GM21717 (cell line): Measurements from ENCODE around the gene RNF7.
"Not testable (repeated sequence)": the region's sequence is repeated elsewhere in the genome, so short reads cannot be mapped to it uniquely, and the experiment has no call there.

Experiments
- ATAC-seq: cut with Tn5 transposase; IDR thresholded peaks from one replicate; pipeline ENCODE4 v1.9.1; 2021; ENCODE audit warnings: mild to moderate bottlenecking, moderate library complexity; ENCODE audit not compliant: unreplicated experiment

Gene RNF7

DNA sequence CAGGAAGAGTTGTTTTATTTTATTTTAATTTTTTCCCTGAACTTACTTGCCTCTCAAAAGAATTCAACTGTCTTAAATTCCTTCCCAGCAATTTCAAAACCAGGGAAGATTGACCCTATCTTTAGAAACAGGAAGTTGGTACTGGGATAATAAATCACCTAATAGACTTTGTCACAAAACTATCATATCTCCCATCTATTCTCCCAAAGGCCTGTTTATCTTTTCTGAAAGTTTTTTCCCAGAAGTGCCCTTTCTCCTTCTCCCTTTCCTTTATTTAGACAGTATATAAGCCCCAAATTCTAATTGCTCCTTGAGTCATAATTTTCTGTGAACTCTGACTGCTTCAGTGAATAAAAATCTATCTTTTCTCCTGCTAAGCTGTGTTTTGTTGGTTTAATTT lies 2.9 kb upstream of the RNF7 start:
- ATAC-seq = no peak

DNA sequence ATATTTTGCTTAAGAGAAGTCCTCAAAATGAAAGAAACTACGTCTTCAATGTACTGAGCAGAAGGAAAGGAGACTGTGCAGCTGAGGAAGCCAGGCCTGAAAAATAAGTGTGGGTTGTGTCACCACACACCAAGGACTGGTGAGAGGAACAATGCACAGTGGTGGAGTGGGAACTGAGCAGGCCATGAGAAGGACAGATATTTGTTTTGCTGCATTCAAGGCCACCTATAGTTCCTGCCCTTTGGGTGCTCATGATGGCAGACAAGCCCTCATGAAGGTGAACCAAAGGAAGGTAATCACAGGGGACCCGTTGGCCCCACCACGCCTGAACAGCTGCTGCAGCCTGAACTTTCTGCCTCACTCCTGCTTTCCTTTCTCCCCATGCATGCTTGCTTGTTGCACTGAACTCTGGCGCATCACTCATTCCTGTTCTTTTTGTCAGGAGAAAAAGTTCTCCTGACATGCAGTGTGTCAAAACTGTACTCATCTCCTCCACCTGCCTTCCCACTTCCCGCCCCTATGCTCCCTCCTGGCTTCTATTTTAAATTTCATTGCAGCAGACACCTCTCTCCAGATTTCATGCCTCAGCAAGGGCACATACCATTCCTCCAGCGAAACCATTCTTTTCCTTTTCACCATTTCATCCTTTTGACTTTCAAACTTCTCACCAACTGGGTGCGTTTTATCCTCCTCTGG lies 2.2 kb upstream of the RNF7 start:
- ATAC-seq = no peak

DNA sequence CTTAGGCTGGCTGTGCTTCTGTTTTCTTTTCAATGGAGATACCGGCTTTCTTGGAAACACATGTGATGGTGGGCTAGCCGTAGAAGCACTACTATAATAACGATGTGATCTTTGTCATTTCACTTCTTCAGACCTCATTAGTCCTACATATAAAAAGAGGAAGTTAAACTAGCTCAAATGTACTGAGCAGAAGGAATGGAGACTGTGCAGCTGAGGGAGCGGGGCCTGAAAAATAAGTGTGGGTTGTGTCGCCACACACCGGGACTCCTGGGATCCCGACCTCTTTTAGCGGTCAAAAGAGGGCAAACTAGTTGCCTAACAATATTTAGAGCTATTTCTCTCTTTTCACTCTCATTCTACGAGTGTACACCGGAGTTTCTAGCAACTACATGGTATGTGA lies 1.0 kb upstream of the RNF7 start:
- no peak for ATAC-seq

DNA sequence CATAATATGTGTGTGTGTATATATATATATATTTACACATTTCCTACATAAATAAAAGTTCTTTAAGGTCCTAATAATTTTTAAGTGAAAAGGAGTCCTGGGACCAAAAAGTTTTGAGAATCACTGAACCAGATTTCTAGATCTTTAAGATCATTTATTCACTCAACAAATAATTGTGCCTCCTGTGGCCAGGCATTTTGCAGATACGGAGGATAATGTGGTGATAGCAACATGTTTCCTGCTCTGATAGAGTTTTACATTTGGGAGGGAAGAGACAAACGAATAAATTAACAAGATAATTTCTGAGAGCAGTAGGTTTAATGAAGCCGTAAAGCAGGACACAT lies 448 bp upstream of the RNF7 start:
- ATAC-seq = no peak

DNA sequence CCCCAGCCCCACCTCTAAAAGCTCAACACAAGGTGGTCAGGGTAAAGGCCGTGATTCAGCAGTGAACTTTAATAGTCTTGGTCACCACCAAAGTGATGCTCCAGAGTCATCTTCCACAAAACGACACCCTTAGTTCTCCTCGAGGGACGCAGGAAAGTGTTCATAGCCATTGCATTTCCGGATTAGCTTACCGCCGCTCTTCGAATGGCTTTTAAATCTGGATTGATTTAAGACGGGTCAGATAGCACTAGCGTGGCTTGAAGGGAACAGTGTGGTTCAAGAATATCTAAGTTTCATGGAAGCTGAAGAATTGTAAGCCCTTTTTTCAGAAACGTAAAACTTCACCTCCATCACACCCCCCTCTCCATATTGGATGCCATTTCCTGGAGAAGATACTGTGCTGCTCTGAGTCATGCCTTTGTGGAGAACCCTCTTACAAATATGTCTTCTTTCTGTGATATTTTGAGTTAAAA lies 829 bp downstream of the RNF7 start:
- ATAC-seq = no peak

DNA sequence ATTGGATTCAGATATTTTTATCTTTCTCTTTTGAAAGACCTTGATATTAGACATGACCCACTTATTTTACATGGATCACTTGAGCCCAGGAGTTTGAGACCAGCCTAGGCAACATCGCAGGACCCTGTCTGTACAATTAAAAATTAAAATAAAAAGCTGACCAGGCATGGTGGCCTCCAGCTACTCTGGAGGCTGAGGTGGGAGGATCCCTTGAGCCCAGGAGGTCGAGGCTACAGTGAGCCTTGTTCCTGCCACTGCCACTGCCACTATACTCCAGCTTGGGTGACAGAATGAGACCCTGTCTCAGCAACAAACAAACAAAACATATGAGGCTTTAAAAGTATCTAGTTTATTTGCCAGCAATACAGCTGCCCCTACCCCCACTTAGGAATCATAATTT lies 1.6 kb downstream of the RNF7 start:
- ATAC-seq = no peak

DNA sequence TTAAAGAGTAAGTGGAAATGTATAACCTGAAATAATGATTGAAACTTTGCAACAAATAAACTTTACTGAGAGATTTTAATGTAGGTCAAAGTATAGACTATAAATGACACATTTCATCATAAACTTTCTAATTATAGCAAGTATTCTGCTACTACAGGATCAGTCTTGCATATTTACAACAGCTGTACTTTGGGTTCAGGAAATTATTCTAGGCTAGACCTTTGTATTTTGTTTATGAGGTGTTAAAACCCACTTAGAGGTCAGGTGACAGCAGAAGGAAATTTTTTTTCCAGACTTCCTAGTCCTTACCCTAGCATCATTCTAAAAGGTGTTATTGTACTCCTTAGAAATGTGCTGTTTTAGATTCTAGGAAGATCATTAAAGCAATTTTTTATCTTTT lies 2.3 kb downstream of the RNF7 start:
- ATAC-seq = no peak

DNA sequence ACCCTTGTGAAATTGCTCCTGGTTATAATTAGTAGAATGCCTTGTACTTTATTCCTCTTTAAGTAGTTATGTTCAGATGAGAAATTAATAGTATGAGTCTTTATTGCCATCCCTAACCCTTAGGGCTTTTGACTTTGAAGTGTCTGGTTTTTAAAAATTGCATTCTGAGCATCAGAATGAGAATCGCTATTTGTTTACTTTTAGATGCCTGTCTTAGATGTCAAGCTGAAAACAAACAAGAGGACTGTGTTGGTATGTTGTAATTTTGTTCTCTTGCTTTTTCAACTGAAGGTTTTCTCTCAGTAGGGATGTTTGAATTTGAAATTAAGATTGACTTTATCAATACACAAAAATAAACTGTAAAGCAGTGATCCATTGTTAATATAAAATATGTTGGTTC lies 5.2 kb downstream of the RNF7 start:
- no peak for ATAC-seq

DNA sequence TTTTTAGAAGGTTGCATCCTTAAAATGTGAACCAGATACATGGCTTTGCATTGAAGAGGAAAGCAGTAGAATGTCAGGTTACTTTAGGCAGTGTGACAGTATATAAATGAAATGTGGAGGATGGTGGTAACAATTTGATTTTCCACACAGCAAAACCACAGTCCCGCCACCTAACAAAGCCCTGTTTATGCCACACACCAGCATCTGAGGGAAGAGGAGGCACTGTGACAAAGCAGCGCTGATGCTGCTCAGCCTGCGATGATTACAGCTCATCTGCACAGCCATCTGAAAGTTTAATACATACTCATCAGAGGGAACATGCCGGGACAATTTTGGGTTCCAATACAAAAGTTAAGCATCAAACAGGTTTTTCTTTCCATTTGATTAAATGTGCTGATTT lies 8.9 kb downstream of the RNF7 start:
- ATAC-seq = no peak

DNA sequence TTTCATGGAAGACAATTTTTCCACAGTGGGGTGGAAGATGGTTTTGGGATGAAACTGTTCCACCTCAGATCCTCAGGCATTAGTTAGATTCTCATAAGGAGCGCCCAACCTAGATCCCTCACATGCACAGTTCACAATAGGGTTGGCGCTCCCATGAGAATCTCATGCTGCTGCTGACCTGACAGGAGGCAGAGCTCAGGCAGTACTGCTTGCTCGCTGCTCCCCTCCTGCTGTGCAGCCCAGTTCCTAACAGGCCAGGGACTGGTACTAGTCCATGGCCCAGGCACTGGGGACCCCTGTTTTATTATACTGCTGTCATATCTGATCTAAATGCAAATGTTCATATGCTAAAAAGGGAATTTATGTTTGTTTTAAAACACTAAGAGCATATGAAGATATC lies 15.3 kb downstream of the RNF7 start:
- no peak for ATAC-seq

DNA sequence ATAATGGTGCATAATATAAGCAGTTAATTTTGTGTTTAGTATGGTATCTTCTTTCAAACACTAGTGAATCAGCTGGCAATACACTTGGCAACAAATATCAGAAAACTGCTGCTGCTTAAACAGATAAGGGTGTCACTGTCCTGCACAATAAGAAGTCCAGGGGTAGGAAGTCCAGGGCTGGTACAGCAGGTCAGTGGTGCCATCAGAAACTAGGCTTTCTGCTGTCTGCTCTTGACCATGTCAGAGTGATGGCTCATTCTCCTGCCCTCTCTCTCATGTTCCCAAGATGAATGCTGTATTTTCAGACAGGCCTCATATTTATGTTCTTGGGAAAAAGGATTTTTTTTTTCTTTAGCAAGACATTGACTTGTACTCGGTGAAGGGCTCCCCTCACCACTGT lies 15.9 kb downstream of the RNF7 start:
- ATAC-seq = no peak

DNA sequence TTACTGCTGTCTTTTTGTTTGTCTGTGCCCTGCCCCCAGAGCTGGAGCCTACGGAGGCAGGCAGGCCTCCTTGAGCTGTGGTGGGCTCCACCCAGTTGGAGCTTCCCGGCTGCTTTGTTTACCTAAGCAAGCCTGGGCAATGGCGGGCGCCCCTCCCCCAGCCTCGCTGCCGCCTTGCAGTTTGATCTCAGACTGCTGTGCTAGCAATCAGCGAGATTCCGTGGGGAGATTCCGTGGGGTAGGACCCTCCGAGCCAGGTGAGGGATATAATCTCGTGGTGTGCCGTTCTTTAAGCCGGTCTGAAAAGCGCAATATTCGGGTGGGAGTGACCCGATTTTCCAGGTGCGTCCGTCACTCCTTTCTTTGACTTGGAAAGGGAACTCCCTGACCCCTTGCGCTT lies 24.5 kb downstream of the RNF7 start:
- not testable (repeated sequence) for ATAC-seq

DNA sequence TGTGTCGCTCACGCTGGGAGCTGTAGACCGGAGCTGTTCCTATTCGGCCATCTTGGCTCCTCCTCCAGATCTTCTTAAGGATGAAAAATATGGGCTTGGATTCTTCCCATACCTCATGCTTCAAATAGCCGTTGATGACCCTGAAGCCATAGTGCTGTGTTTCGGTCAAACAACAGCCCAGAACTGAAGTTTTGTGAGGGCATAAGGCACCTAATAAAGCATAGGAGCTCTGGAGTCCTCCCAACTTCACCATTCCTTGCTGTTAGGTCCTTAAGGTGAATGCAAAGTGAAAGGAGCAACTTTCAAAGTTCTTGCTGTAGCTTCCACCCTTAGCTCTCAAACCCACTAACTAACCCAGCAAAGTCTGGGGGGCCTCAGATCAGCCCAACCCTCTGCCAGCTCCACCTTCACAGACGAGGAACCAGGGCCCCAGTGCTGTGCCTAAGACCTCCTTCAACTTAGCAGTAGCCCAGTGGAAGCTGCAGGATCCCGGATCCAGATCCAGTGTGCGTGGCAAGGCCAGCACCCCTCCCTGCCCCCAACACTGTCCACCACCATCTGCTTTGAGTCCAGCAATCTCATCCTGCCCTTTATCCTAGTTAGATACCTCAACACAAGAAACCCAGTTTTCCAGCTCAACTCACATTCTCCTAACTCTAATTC lies 25.1 kb downstream of the RNF7 start, which contains the start of gene GRK7:
Gene GRK7, plus strand, starts transcription at position 321 of the 663 bp plus-strand sequence. CDS start 14,877 bp downstream, outside the sequence.
- no peak for ATAC-seq

DNA sequence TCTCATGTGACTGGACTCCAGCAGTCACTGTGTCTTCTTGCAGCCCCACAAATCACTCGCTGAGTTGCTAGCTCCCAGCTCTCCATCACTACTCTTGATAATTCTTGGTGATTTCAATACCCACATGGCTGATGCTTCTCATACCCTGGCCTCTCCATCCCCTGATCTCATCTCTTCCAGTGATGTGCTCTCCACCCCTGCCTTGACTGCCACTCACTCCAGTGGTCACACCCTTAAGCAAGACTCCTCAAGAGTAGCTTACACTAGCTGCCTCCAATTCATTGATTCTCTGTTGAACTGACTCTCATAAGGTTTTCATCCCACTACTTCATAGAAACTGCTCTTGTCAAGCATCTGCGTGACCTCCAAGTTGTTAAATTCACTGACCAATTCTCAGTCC lies 25.9 kb downstream of the RNF7 start:
- ATAC-seq = no peak

DNA sequence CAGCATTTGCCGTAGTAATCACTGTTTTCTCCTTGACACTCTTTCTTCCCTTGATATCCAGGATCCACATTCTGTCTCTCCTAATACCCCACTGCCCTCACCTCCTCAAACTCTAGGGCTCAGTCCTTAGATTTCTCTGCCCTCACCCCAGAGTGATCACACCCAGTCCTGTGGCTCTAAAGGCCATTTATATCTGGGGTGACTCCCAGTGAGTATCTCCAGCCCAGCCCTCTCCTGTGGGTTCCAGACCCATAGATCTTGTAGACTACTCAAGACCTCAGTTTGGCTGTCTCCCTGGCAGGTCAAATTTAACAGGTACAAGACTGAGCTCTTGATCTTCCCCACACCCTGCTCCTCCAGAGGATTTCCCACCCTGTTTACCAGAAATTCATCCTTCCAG lies 26.4 kb downstream of the RNF7 start:
- no peak for ATAC-seq

DNA sequence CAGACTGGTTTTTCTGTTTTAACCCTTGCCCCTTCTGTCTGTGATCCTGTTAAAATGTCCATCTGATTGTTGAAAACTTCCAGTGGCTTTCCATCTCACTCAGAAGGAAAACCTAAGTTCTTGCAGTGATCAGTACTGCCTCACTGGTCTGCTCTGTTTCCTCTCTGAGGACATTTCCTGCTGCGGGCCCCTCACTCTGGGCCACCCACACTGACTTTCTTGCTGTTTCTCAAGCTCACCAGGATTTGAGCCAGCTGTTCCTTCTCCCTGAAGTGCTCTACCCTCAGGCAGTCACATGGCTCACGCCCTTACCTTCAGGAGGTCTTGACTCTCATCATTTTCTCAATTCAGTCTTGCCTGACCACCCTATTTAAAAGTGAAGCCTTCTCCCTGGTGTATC lies 26.9 kb downstream of the RNF7 start:
- ATAC-seq = no peak

DNA sequence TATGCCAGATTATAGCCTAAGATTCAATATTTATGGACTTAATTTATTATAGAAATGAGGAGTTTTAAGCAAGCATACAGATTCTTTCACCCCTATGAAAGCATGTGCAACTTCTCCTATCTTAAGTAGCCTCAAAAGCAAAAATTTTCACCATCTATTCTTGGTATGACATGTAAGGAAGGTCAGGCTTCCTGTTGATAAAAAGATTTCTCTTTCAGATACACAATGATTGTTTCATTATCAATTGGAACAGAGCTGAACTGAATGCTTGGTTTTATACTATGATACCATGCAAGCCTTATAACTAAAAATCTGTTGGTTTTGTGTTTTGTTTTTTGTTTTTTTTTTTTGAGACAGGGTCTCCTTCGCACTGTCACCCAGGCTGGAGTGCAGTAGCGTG lies 29.0 kb downstream of the RNF7 start:
- no peak for ATAC-seq

DNA sequence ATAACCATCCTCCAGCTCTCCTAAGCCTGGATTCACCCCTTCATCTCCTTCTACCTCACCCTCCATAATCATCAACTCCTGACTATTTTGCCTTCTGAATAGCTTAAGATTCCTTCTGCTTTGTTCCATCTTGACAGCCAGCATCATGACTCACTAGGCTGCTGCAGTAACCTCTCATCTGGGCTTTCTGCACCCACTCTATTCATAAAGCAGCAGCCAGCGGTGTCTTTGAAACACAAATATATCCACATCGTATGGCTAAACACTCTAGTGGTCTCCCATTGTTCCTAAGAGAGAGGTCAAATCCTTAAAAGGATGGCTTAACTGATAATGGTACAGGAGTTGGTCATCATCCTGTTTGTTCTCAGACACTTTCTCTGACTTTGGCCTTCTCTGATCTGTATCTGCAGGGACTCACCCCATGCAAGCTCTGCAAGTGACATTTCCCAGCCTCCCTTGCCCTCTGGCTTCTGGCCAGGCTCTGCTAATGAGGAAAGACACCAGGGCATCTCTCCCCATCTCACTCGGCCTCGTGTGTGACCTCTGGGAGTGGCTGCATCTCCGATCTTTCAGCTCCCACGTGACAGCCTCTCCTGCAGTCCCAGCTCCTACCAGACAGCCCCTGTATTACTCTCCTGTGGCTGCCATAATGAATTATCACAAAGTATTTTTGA lies 31.3 kb downstream of the RNF7 start:
- no peak for ATAC-seq

DNA sequence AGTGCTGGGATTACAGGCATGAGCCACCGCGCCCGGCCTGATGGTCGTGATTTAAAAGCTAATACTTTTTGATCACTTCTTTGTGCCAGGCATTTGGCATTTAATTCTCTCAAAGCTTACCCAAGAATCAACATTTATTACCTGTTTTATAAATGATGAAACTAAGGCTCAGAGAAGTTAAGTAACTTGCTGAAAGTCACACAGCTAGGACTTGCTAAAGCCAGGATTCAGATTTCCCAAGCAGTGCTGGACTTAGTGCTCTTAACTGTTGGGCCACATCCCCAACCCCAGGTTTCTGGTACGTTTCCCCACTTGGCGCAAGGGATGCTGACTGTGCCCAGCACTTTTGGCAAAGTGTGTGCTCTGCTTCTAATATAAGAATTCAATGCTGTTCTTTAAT lies 35.6 kb downstream of the RNF7 start:
- no peak for ATAC-seq

DNA sequence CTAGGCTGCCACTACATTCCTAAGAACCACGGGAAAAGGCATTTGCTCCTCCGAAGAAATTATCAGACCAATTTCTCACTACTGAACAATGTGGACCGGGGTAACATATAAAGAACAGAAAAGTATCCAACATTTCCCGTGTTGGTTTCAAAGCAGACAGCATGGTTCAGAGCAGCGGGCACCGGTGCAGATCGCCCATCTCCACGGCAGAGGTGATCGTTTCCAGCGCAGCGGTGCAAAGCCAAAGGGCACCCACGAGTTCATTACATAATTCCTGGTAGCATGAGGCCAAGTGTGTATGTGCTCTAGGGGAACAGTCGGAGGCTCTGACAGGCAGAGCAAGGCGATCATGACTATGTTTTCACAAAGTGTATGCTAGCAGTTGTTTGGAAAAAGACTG lies 38.3 kb downstream of the RNF7 start:
- ATAC-seq = no peak

DNA sequence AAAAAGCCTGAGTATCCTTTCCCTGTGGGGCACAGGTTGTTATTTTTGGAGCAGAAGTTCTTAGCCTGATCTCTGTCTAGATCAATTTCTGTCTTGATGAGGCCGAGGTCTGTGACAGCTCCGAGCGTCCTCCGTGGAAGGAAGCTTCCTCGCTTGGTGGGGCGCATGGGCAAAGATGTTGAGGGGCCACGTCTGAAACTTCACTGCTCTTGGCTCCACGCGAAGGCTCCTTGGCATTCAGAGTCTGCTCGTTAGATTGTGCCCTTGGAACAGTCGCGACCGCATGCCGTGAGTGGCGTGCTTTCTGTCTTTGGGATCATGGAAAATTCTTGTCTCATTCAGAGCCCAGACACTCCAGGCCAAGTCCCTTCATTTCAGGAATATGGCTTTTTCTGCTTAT lies 38.8 kb downstream of the RNF7 start:
- no peak for ATAC-seq
